K562 (cell line): ENCODE measurements around the gene PMIS2. TPM values are rescaled to one million over a fixed set of nuclear protein-coding genes. Genes with fewer than 3 reads are reported as not detected.

ENCODE experiments used
- HOXB6 ChIP-seq: fragments of 250-450 bp; sonication (Bioruptor Pico); IDR thresholded peaks from 2 replicates; pipeline ENCODE4 v1.5.1; 2022; ENCODE audit warnings: mild to moderate bottlenecking, borderline replicate concordance
- MAZ ChIP-seq, 2 experiments: fragments of 450-650 bp in 1 of 2; sonication (generic) in 1 of 2; formaldehyde crosslinking; IDR thresholded peaks in 1 of 2; conservative IDR thresholded peaks in 1 of 2; 2 replicates each; pipeline versions ENCODE4 v1.4.0 to v1.5.0; 2020; ENCODE audit warnings: mild to moderate bottlenecking in 1 of 2, missing genetic modification reagents in 1 of 2
- SIRT6 ChIP-seq: IDR thresholded peaks from one replicate; pipeline ENCODE4 v1.6.1; 2012; ENCODE audit warnings: low read depth, mild to moderate bottlenecking, control low read depth, inconsistent platforms, low read length, moderate library complexity
- STAT5A ChIP-seq: IDR thresholded peaks from 2 replicates; pipeline ENCODE4 v1.6.1; 2012; ENCODE audit warnings: low read length, inconsistent platforms, borderline replicate concordance
- ZFP36 ChIP-seq: fragments of 150-350 bp; IDR thresholded peaks from 2 replicates; pipeline ENCODE4 v1.6.1; 2018; ENCODE audit warnings: low read length, low read depth; ENCODE audit not compliant: partially characterized antibody
- polyA plus RNA-seq, 8 experiments: library from polyadenylated mRNA; depleted of rRNA in 4 of 8; stranded (reverse) in 5 of 8; unstranded in 3 of 8; fragments of >200 nt; fragmentation: Nextera tagmentation in 2 of 8; fragmentation: Illumina TruSeq in 1 of 8; extraction: Ambion mirVana in 2 of 8; extraction: Trizol in 1 of 8; gene quantifications; 2 replicates each; pipeline versions ENCODE4 v1.2.1 to v1.2.3, GENCODE V29; 2011 to 2014; ENCODE audit warnings: inconsistent platforms in 1 of 8, missing spikeins in 1 of 8
- total RNA-seq, 7 experiments: library from RNA; depleted of rRNA in 6 of 7; stranded (reverse); fragments of >200 nt in 6 of 7; fragmentation: Illumina TruSeq in 2 of 7; extraction: Trizol in 2 of 7; gene quantifications; 2 replicates each; pipeline versions ENCODE4 v1.2.1 to v1.2.3, GENCODE V29; 2011 to 2021; ENCODE audit warnings: low replicate concordance in 1 of 7
- TF ChIP-seq, protein P1 (sequence below): fragments of 450-650 bp; formaldehyde crosslinking; IDR thresholded peaks from 2 replicates; pipeline ENCODE4 v1.4.0; 2020; ENCODE audit warnings: mild to moderate bottlenecking, moderate library complexity
- TF ChIP-seq, protein P2 (sequence below): sonication (generic); formaldehyde crosslinking; IDR thresholded peaks from 2 replicates; pipeline ENCODE4 v1.8.0; 2022; ENCODE audit warnings: mild to moderate bottlenecking, low read depth, missing genetic modification reagents
- TF ChIP-seq, protein P3 (sequence below): sonication (generic); formaldehyde crosslinking; IDR thresholded peaks from 2 replicates; pipeline ENCODE4 v1.8.0; 2022; ENCODE audit warnings: mild to moderate bottlenecking, missing genetic modification reagents

The PMIS2 gene
- total and polyA plus RNA-seq, 9 of the 15 experiments (the other 6 are each of a cell fraction or from before 2014, with no cell fraction given): not detected

DNA sequence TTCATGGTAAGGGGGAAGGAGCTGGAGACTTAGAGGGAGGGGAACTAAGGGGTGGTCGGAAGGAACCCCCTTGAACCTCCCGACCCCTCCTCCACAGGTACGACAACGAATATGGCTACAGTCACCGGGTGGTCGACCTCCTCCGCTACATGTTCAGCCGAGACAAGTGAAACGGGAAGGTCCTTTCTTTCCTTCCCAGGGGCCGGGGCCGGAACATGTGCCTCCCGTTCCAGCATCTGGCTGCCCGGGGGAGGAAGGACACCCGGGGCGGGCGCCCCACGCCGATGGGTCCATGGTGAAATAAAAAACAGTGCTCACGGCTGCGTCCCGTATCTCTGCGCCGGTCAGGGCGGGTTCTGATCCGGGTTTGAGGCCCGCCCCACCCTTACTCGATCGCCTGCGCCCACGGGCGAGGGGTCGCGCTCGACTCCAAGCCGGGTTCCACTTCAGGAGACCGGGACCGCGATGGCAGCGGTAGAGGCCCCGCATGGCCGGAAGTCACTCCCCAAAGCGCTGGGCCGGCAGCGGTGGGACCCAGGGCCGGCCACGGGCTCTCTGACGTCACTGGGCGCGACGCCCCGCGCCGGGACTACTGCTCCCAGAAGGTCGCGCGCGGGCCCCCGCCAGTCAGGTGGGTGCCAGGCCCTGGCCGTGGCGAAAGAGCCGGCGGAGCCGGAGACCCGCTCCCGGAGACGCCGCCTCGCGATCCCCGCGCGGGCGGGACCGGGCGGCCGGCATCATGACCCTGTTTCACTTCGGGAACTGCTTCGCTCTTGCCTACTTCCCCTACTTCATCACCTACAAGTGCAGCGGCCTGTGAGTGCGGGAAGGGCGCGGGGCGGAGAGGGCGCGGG lies 40.7 kb upstream of the PMIS2 start, which contains the start of gene TMEM147 (continued):
- TF ChIP-seq MAZ (CRISPR knock-in tag; conservative IDR thresholded peaks at IDR 0.05 in 1 of 2, IDR thresholded peaks at IDR 0.05 in 1 of 2) (peak; percentile 73 to 95), ZFP36 (no peak), SIRT6 (no peak), HOXB6 (CRISPR knock-in tag) (no peak), STAT5A (no peak)
- TF ChIP-seq, protein P1, sequence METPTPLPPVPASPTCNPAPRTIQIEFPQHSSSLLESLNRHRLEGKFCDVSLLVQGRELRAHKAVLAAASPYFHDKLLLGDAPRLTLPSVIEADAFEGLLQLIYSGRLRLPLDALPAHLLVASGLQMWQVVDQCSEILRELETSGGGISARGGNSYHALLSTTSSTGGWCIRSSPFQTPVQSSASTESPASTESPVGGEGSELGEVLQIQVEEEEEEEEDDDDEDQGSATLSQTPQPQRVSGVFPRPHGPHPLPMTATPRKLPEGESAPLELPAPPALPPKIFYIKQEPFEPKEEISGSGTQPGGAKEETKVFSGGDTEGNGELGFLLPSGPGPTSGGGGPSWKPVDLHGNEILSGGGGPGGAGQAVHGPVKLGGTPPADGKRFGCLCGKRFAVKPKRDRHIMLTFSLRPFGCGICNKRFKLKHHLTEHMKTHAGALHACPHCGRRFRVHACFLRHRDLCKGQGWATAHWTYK: peak; percentile 97
- TF ChIP-seq, protein P2, sequence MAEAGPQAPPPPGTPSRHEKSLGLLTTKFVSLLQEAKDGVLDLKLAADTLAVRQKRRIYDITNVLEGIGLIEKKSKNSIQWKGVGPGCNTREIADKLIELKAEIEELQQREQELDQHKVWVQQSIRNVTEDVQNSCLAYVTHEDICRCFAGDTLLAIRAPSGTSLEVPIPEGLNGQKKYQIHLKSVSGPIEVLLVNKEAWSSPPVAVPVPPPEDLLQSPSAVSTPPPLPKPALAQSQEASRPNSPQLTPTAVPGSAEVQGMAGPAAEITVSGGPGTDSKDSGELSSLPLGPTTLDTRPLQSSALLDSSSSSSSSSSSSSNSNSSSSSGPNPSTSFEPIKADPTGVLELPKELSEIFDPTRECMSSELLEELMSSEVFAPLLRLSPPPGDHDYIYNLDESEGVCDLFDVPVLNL (CRISPR knock-in tag): no peak; the same call in 1 of the 2 replicates
- TF ChIP-seq, protein P3, sequence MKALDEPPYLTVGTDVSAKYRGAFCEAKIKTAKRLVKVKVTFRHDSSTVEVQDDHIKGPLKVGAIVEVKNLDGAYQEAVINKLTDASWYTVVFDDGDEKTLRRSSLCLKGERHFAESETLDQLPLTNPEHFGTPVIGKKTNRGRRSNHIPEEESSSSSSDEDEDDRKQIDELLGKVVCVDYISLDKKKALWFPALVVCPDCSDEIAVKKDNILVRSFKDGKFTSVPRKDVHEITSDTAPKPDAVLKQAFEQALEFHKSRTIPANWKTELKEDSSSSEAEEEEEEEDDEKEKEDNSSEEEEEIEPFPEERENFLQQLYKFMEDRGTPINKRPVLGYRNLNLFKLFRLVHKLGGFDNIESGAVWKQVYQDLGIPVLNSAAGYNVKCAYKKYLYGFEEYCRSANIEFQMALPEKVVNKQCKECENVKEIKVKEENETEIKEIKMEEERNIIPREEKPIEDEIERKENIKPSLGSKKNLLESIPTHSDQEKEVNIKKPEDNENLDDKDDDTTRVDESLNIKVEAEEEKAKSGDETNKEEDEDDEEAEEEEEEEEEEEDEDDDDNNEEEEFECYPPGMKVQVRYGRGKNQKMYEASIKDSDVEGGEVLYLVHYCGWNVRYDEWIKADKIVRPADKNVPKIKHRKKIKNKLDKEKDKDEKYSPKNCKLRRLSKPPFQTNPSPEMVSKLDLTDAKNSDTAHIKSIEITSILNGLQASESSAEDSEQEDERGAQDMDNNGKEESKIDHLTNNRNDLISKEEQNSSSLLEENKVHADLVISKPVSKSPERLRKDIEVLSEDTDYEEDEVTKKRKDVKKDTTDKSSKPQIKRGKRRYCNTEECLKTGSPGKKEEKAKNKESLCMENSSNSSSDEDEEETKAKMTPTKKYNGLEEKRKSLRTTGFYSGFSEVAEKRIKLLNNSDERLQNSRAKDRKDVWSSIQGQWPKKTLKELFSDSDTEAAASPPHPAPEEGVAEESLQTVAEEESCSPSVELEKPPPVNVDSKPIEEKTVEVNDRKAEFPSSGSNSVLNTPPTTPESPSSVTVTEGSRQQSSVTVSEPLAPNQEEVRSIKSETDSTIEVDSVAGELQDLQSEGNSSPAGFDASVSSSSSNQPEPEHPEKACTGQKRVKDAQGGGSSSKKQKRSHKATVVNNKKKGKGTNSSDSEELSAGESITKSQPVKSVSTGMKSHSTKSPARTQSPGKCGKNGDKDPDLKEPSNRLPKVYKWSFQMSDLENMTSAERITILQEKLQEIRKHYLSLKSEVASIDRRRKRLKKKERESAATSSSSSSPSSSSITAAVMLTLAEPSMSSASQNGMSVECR (CRISPR knock-in tag): peak; percentile 84; the same call in 1 of the 2 replicates
- TF ChIP-seq, all 486 proteins: peak for 131
